Measurements from ENCODE around the gene ASB3.

DNA sequence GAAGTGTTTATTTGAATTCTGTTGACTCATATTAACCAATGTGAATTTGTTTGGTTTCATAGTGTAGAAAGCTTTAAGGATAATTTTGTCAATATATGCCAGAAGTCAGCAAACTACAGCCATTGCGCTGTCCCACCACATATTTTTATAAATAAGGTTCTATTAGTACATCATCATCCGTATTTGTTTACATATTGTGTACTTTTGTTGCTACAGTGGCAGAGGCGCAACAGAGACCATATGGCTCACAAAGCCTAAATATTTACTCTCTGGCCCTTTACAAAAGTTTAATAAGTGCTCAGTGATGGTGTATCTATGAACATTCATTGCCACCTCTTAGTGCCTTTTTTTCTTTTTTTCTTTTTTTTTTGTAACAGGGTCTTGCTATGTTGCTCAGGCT lies 6.5 kb upstream of the ASB3 start:
- no peak for TF ChIP-seq EZH2 (IDR thresholded peaks at IDR 0.05; ENCODE audit: borderline replicate concordance, insufficient read depth, low read depth, low read length, poor library complexity, severe bottlenecking)
- TF ChIP-seq, protein P1, sequence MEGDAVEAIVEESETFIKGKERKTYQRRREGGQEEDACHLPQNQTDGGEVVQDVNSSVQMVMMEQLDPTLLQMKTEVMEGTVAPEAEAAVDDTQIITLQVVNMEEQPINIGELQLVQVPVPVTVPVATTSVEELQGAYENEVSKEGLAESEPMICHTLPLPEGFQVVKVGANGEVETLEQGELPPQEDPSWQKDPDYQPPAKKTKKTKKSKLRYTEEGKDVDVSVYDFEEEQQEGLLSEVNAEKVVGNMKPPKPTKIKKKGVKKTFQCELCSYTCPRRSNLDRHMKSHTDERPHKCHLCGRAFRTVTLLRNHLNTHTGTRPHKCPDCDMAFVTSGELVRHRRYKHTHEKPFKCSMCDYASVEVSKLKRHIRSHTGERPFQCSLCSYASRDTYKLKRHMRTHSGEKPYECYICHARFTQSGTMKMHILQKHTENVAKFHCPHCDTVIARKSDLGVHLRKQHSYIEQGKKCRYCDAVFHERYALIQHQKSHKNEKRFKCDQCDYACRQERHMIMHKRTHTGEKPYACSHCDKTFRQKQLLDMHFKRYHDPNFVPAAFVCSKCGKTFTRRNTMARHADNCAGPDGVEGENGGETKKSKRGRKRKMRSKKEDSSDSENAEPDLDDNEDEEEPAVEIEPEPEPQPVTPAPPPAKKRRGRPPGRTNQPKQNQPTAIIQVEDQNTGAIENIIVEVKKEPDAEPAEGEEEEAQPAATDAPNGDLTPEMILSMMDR (IDR thresholded peaks at IDR 0.05) = no peak

Data from B cell (primary cell).